Neural progenitor cell (in vitro differentiated cells): Measurements from ENCODE around the gene IQCN. TPM values are rescaled to one million over a fixed set of nuclear protein-coding genes. Genes with fewer than 3 reads are reported as not detected.

ENCODE experiments used
- DNase-seq: peaks from one replicate; pipeline ENCODE4 v3.0.0-alpha.2; 2016; ENCODE audit warnings: low spot score
- H2AFZ ChIP-seq: fragments of 200-600 bp; sonication (generic); replicated peaks from 2 replicates; pipeline ENCODE4 v1.6.1; 2016; ENCODE audit warnings: antibody characterized with exemption
- H3F3A ChIP-seq: fragments of 200-600 bp; sonication (generic); 2 replicates; pipeline ENCODE4 v1.6.1; 2016; ENCODE audit warnings: antibody characterized with exemption, low read depth
- H3K27ac ChIP-seq: fragments of 200-600 bp; sonication (generic); 2 replicates; pipeline ENCODE4 v1.5.1; 2016; ENCODE audit warnings: mild to moderate bottlenecking
- H3K27me3 ChIP-seq: fragments of 200-600 bp; sonication (generic); 2 replicates; pipeline ENCODE4 v1.6.1; 2016; ENCODE audit warnings: mild to moderate bottlenecking, moderate library complexity
- H3K36me3 ChIP-seq: fragments of 200-600 bp; sonication (generic); 2 replicates; pipeline ENCODE4 v1.5.1; 2016
- H3K4me1 ChIP-seq: fragments of 200-600 bp; sonication (generic); 2 replicates; pipeline ENCODE4 v1.6.1; 2016; ENCODE audit warnings: mixed run types
- H3K4me2 ChIP-seq: fragments of 200-600 bp; sonication (generic); 2 replicates; pipeline ENCODE4 v1.6.1; 2016
- H3K4me3 ChIP-seq: fragments of 200-600 bp; sonication (generic); 2 replicates; pipeline ENCODE4 v1.5.1; 2016
- H3K79me2 ChIP-seq: fragments of 200-600 bp; sonication (generic); 2 replicates; pipeline ENCODE4 v1.6.1; 2016; ENCODE audit warnings: low read depth
- H3K9ac ChIP-seq: fragments of 200-600 bp; sonication (generic); 2 replicates; pipeline ENCODE4 v1.6.1; 2016
- H3K9me3 ChIP-seq: fragments of 200-600 bp; sonication (generic); 2 replicates; pipeline ENCODE4 v1.5.1; 2016; ENCODE audit warnings: low read depth
- H4K20me1 ChIP-seq: fragments of 200-600 bp; sonication (generic); 2 replicates; pipeline ENCODE4 v1.6.1; 2016; ENCODE audit warnings: low read depth
- H3K27ac Mint-ChIP-seq: 3 replicates; pipeline ENCODE4 v1.8.0; 2021; ENCODE audit warnings: mixed read lengths
- H3K27me3 Mint-ChIP-seq: 2 replicates; pipeline ENCODE4 v1.8.0; 2022; ENCODE audit warnings: low read depth, mild to moderate bottlenecking, inconsistent platforms, moderate library complexity, mixed read lengths; ENCODE audit not compliant: insufficient read depth
- H3K36me3 Mint-ChIP-seq: 3 replicates; pipeline ENCODE4 v1.8.0; 2021; ENCODE audit warnings: mixed read lengths
- H3K4me1 Mint-ChIP-seq: 3 replicates; pipeline ENCODE4 v1.8.0; 2021; ENCODE audit warnings: mixed read lengths
- H3K4me3 Mint-ChIP-seq: 3 replicates; pipeline ENCODE4 v1.8.0; 2021; ENCODE audit warnings: mild to moderate bottlenecking, moderate library complexity, mixed read lengths
- H3K9me3 Mint-ChIP-seq: 3 replicates; pipeline ENCODE4 v1.8.0; 2020; ENCODE audit warnings: mixed read lengths
- CTCF ChIP-seq: fragments of 200-600 bp; sonication (generic); IDR thresholded peaks from 2 replicates; pipeline ENCODE4 v1.5.1; 2017; ENCODE audit warnings: antibody characterized with exemption, mild to moderate bottlenecking
- EZH2 ChIP-seq: fragments of 200-600 bp; sonication (generic); IDR thresholded peaks from 2 replicates; pipeline ENCODE4 v1.6.1; 2017; ENCODE audit warnings: antibody characterized with exemption, mild to moderate bottlenecking, moderate library complexity
- EZH2phosphoT487 ChIP-seq: fragments of 200-600 bp; sonication (generic); IDR thresholded peaks from 2 replicates; pipeline ENCODE4 v1.6.1; 2017; ENCODE audit warnings: antibody characterized with exemption
- total RNA-seq: library from RNA; depleted of rRNA; stranded (reverse); fragments of >200 nt; gene quantifications from 2 replicates; pipeline ENCODE4 v1.2.3, GENCODE V29; 2015; ENCODE audit warnings: low replicate concordance

The IQCN gene
- total RNA-seq, 1 donor from 2014 or later, result 0.11 TPM

GRCh38 chr19:18322318-18322758 is 48.1 kb upstream of the IQCN start:
- Mint-ChIP-seq H3K9me3 (no peaks in the 10 kb centered on the region), H3K4me1 (peaks cover 37% of the 10 kb centered on the region), H3K4me3 (peak overlapping the region; percentile 85), H3K27ac (peak overlapping the region; percentile 46), H3K36me3 (peaks cover 7% of the 10 kb centered on the region), H3K27me3 (peaks cover 3% of the 10 kb centered on the region)
- peak overlapping the region; percentile 61 for H3K27ac ChIP-seq
- peak overlapping the region; percentile 91 for H3K4me2 ChIP-seq
- H3K9ac ChIP-seq, result peak overlapping the region; percentile 77
- no peak for TF ChIP-seq EZH2
- TF ChIP-seq EZH2phosphoT487, result no peak
- peak; percentile 48 for TF ChIP-seq CTCF
- H4K20me1 ChIP-seq, result peaks cover 25% of the 10 kb centered on the region
- no peaks in the 10 kb centered on the region for H3K9me3 ChIP-seq
- H3K79me2 ChIP-seq, result peaks cover 55% of the 10 kb centered on the region
- no peaks in the 10 kb centered on the region for H3K27me3 ChIP-seq
- H3K4me3 ChIP-seq, result peak overlapping the region; percentile 73
- DNase-seq, result peak; percentile 81
- no peaks in the 10 kb centered on the region for H3K36me3 ChIP-seq
- H3F3A ChIP-seq, result peaks cover 28% of the 10 kb centered on the region
- peaks cover 19% of the 10 kb centered on the region for H3K4me1 ChIP-seq
- H2AFZ ChIP-seq, result no peak overlapping the region

GRCh38 chr19:18321734-18322102 is 47.5 kb upstream of the IQCN start:
- Histone ChIP-seq H3K9me3 (no peaks in the 10 kb centered on the region), H3K9ac (peak overlapping the region; percentile 77), H2AFZ (no peak overlapping the region), H4K20me1 (peaks cover 29% of the 10 kb centered on the region), H3K36me3 (no peaks in the 10 kb centered on the region), H3K79me2 (peaks cover 61% of the 10 kb centered on the region), H3F3A (peaks cover 28% of the 10 kb centered on the region), H3K4me1 (peaks cover 19% of the 10 kb centered on the region), H3K4me2 (peak overlapping the region; percentile 91), H3K27ac (no peak overlapping the region), H3K4me3 (peak overlapping the region; percentile 73), H3K27me3 (no peaks in the 10 kb centered on the region)
- H3K36me3 Mint-ChIP-seq, result peaks cover 7% of the 10 kb centered on the region
- TF ChIP-seq EZH2phosphoT487 (no peak), EZH2 (no peak), CTCF (no peak)
- H3K4me1 Mint-ChIP-seq, result peaks cover 37% of the 10 kb centered on the region
- H3K27me3 Mint-ChIP-seq, result peaks cover 3% of the 10 kb centered on the region
- no peak for DNase-seq
- peak overlapping the region; percentile 85 for H3K4me3 Mint-ChIP-seq
- no peaks in the 10 kb centered on the region for H3K9me3 Mint-ChIP-seq
- H3K27ac Mint-ChIP-seq, result peak overlapping the region; percentile 46

- peak overlapping the region; percentile 91 for H3K4me2 ChIP-seq
- H3K9me3 ChIP-seq, result no peaks in the 10 kb centered on the region
- H3K36me3 ChIP-seq, result no peaks in the 10 kb centered on the region
- H3K4me3 ChIP-seq, result peak overlapping the region; percentile 73
- H3K4me1 ChIP-seq, result peaks cover 19% of the 10 kb centered on the region
- Mint-ChIP-seq H3K27me3 (peaks cover 3% of the 10 kb centered on the region), H3K9me3 (no peaks in the 10 kb centered on the region), H3K4me3 (peak overlapping the region; percentile 85), H3K27ac (peak overlapping the region; percentile 46), H3K4me1 (peaks cover 37% of the 10 kb centered on the region), H3K36me3 (peaks cover 7% of the 10 kb centered on the region)
- peaks cover 32% of the 10 kb centered on the region for H4K20me1 ChIP-seq
- DNase-seq, result no peak
- no peak overlapping the region for H2AFZ ChIP-seq
- no peaks in the 10 kb centered on the region for H3K27me3 ChIP-seq
- H3K9ac ChIP-seq, result peak overlapping the region; percentile 77
- H3K27ac ChIP-seq, result no peak overlapping the region
- H3K79me2 ChIP-seq, result peaks cover 66% of the 10 kb centered on the region
- no peak for TF ChIP-seq EZH2phosphoT487
- no peak for TF ChIP-seq EZH2
- TF ChIP-seq CTCF, result no peak
- H3F3A ChIP-seq, result peaks cover 34% of the 10 kb centered on the region
Measured at GRCh38 chr19:18320865-18321733, 46.8 kb upstream of the IQCN start.
